ENCODE results near the gene AHDC1. TPM values are rescaled to one million over a fixed set of nuclear protein-coding genes. Genes with fewer than 3 reads are reported as not detected.

The AHDC1 gene
- total and polyA plus RNA-seq, 7 donors, result 1.8 to 34.1 (median 12.1) TPM

- intact Hi-C loops (cut with DNase I), result loop anchor here (5.0 kb wide), 1 partner anchor 47 kb away; no protein-coding TSS in a partner anchor
- Histone ChIP-seq H3K27ac (peak overlapping the region; percentile 90 to 96 (median 94)), H3K4me1 (peaks cover 0 to 93% (median 91%) of the 10 kb centered on the region in 4 donors), H3K27me3 (no peaks in the 10 kb centered on the region), H3K9me3 (no peaks in the 10 kb centered on the region), H3K4me3 (peak overlapping the region; percentile 11 to 52 (median 23)), H3K36me3 (no peaks in the 10 kb centered on the region)
- 20 to 36% methylated on average over 16 of the region's 16 CpGs for WGBS, 2 donors
- TF ChIP-seq, protein P1, sequence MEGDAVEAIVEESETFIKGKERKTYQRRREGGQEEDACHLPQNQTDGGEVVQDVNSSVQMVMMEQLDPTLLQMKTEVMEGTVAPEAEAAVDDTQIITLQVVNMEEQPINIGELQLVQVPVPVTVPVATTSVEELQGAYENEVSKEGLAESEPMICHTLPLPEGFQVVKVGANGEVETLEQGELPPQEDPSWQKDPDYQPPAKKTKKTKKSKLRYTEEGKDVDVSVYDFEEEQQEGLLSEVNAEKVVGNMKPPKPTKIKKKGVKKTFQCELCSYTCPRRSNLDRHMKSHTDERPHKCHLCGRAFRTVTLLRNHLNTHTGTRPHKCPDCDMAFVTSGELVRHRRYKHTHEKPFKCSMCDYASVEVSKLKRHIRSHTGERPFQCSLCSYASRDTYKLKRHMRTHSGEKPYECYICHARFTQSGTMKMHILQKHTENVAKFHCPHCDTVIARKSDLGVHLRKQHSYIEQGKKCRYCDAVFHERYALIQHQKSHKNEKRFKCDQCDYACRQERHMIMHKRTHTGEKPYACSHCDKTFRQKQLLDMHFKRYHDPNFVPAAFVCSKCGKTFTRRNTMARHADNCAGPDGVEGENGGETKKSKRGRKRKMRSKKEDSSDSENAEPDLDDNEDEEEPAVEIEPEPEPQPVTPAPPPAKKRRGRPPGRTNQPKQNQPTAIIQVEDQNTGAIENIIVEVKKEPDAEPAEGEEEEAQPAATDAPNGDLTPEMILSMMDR (IDR thresholded peaks at IDR 0.05), result no peak
- peak in 1 of 4 donors; percentile 7 for TF ChIP-seq EP300 (IDR thresholded peaks at IDR 0.05)
- peak in 3 of 4 donors; percentile 50 to 60 (median 59) for TF ChIP-seq POLR2AphosphoS5 (IDR thresholded peaks at IDR 0.05)
- no peak for TF ChIP-seq POLR2A (IDR thresholded peaks at IDR 0.05)
- peak; percentile 93 for DNase-seq
Observed at GRCh38 chr1:27525296-27526272, 78.4 kb downstream of the AHDC1 start.

- peak overlapping the region; percentile 90 to 96 (median 94) for H3K27ac ChIP-seq
- no peaks in the 10 kb centered on the region for H3K36me3 ChIP-seq
- no peaks in the 10 kb centered on the region for H3K9me3 ChIP-seq
- peak overlapping the region in 3 of 4 donors; percentile 8 to 41 (median 37) for H3K4me3 ChIP-seq
- no peaks in the 10 kb centered on the region for H3K27me3 ChIP-seq
- intact Hi-C loops (cut with DNase I), result no loop called here
- DNase-seq, result no peak
- 63 to 82% methylated on average over 8 of the region's 8 CpGs for WGBS, 2 donors
- no peak for TF ChIP-seq POLR2AphosphoS5 (IDR thresholded peaks at IDR 0.05)
- H3K4me1 ChIP-seq, result peaks cover 0 to 95% (median 91%) of the 10 kb centered on the region in 4 donors
Observed at GRCh38 chr1:27523337-27524020, 80.5 kb downstream of the AHDC1 start.

- Histone ChIP-seq H3K9me3 (no peaks in the 10 kb centered on the region), H3K4me3 (peak overlapping the region in 3 of 4 donors; percentile 8 to 41 (median 37)), H3K27ac (peak overlapping the region; percentile 90 to 96 (median 94)), H3K27me3 (no peaks in the 10 kb centered on the region), H3K4me1 (peaks cover 0 to 87% (median 83%) of the 10 kb centered on the region in 4 donors), H3K36me3 (no peaks in the 10 kb centered on the region)
- WGBS, 2 donors, result 48 to 77% methylated on average over 31 of the region's 31 CpGs
- DNase-seq, result no peak
- intact Hi-C loops (cut with DNase I), result no loop called here
- TF ChIP-seq, protein P1 (IDR thresholded peaks at IDR 0.05), result peak in 2 of 4 experiments; percentile 17 to 35
- TF ChIP-seq POLR2AphosphoS5 (IDR thresholded peaks at IDR 0.05) (peak in 3 of 4 donors; percentile 20 to 39 (median 21)), POLR2A (IDR thresholded peaks at IDR 0.05) (no peak)
Observed at GRCh38 chr1:27522432-27523336, 81.3 kb downstream of the AHDC1 start.

DNA sequence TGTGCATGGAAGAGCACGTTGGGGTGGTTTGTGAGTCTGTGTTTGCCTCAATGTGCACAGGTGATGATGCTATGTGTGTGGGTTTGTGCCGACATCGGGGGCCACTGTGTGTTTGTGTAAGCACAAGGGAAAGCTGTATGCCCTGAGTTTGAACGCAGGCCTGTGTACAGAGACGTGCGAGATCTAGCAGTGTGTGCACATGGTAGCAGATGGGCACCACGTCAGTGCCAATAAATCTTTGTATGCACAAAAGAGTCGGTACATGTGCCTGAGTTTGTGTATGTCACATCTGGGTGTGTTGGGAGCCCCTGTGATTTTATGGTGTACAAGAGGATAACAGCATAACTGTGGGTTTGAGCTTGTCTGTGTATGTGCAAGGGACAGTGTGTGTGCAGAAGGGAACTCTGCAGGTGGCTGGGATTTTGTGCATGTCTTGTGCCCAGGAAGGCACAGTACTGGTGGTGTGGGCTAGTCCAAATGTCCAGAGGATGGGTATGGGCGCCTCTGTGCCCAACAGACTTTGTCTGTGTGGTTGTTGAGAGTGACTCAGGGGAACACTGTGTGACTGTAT lies 82.0 kb downstream of the AHDC1 start:
- WGBS, 2 donors, result 41 to 49% methylated on average over 9 of the region's 9 CpGs
- no peaks in the 10 kb centered on the region for H3K9me3 ChIP-seq
- peaks cover 0 to 79% (median 75%) of the 10 kb centered on the region in 4 donors for H3K4me1 ChIP-seq

More for the DNA sequence above, 82.0 kb downstream of the AHDC1 start:
- H3K4me3 ChIP-seq, result peak overlapping the region in 3 of 4 donors; percentile 8 to 41 (median 37)
- H3K27ac ChIP-seq, result peak overlapping the region; percentile 90 to 96 (median 94)
- DNase-seq, result no peak
- no peaks in the 10 kb centered on the region for H3K36me3 ChIP-seq
- H3K27me3 ChIP-seq, result no peaks in the 10 kb centered on the region
- TF ChIP-seq EP300 (IDR thresholded peaks at IDR 0.05), result no peak
- TF ChIP-seq POLR2AphosphoS5 (IDR thresholded peaks at IDR 0.05), result peak in 2 of 4 donors; percentile 30 to 34
- intact Hi-C loops (cut with DNase I), result no loop called here

All from sigmoid colon (tissue), 7 donors.